HepG2 (cell line): ENCODE results near the gene ZCCHC8. TPM values are rescaled to one million over a fixed set of nuclear protein-coding genes. Genes with fewer than 3 reads are reported as not detected.

Source experiments
- CBX5 ChIP-seq: sonication (generic); formaldehyde crosslinking; IDR thresholded peaks from 2 replicates; pipeline ENCODE4 v1.4.0; 2020; ENCODE audit warnings: missing genetic modification reagents, borderline replicate concordance
- CEBPG ChIP-seq: IDR thresholded peaks from 2 replicates; pipeline ENCODE4 v1.6.1; 2016
- GATA4 ChIP-seq: sonication (generic); IDR thresholded peaks from 2 replicates; pipeline ENCODE4 v1.6.1; 2016; ENCODE audit warnings: antibody characterized with exemption, low read depth, borderline replicate concordance
- HMG20A ChIP-seq: IDR thresholded peaks from 2 replicates; pipeline ENCODE4 v1.6.1; 2016; ENCODE audit warnings: borderline replicate concordance
- HMG20B ChIP-seq: conservative IDR thresholded peaks from 2 replicates; pipeline ENCODE4 v1.6.1; 2016; ENCODE audit warnings: missing genetic modification reagents, missing compliant biosample characterization
- PHF5A ChIP-seq: IDR thresholded peaks from one replicate; pipeline ENCODE4 v1.6.1; 2018; ENCODE audit warnings: low read depth, missing genetic modification reagents; ENCODE audit not compliant: unreplicated experiment
- SNAI1 ChIP-seq: sonication (generic); formaldehyde crosslinking; IDR thresholded peaks from 2 replicates; pipeline ENCODE4 v1.5.0; 2020; ENCODE audit warnings: mild to moderate bottlenecking, missing genetic modification reagents, borderline replicate concordance
- SNAPC2 ChIP-seq: sonication (generic); formaldehyde crosslinking; IDR thresholded peaks from 2 replicates; pipeline ENCODE4 v1.8.1; 2022; ENCODE audit warnings: mild to moderate bottlenecking, missing genetic modification reagents
- SPEN ChIP-seq: sonication (generic); formaldehyde crosslinking; IDR thresholded peaks from 2 replicates; pipeline ENCODE4 v1.5.1; 2020; ENCODE audit warnings: low read depth, mild to moderate bottlenecking, missing genetic modification reagents
- SSRP1 ChIP-seq: IDR thresholded peaks from 2 replicates; pipeline ENCODE4 v1.6.1; 2016; ENCODE audit warnings: control low read depth
- TAF15 ChIP-seq: fragments of 200-400 bp; formaldehyde crosslinking; IDR thresholded peaks from one replicate; pipeline ENCODE4 v1.6.1; 2018; ENCODE audit warnings: mild to moderate bottlenecking, low read depth, low read length; ENCODE audit not compliant: poor library complexity, severe bottlenecking
- TBP ChIP-seq: sonication (generic); formaldehyde crosslinking; IDR thresholded peaks from 2 replicates; pipeline ENCODE4 v1.5.0; 2020; ENCODE audit warnings: missing genetic modification reagents
- TSC22D2 ChIP-seq: sonication (generic); formaldehyde crosslinking; IDR thresholded peaks from 2 replicates; pipeline ENCODE4 v1.5.1; 2020; ENCODE audit warnings: missing genetic modification reagents, mild to moderate bottlenecking, borderline replicate concordance
- ZFYVE20 ChIP-seq: sonication (generic); formaldehyde crosslinking; IDR thresholded peaks from 2 replicates; pipeline ENCODE4 v1.8.0; 2023; ENCODE audit warnings: low read depth, mild to moderate bottlenecking, moderate library complexity, missing genetic modification reagents, borderline replicate concordance
- ZNF317 ChIP-seq: sonication (generic); formaldehyde crosslinking; IDR thresholded peaks from 2 replicates; pipeline ENCODE4 v1.5.0; 2020; ENCODE audit warnings: mild to moderate bottlenecking, missing genetic modification reagents
- ZNF431 ChIP-seq: sonication (generic); formaldehyde crosslinking; IDR thresholded peaks from 2 replicates; pipeline ENCODE4 v1.9.0; 2022; ENCODE audit warnings: missing genetic modification reagents, low read depth, mild to moderate bottlenecking, borderline replicate concordance
- ZNF446 ChIP-seq: sonication (generic); formaldehyde crosslinking; IDR thresholded peaks from 2 replicates; pipeline ENCODE4 v1.5.0; 2020; ENCODE audit warnings: mild to moderate bottlenecking, missing genetic modification reagents
- ZNF563 ChIP-seq: sonication (generic); formaldehyde crosslinking; IDR thresholded peaks from 2 replicates; pipeline ENCODE4 v1.8.0; 2022; ENCODE audit warnings: mild to moderate bottlenecking, moderate library complexity, missing genetic modification reagents
- ZNF737 ChIP-seq: sonication (generic); formaldehyde crosslinking; IDR thresholded peaks from 2 replicates; pipeline ENCODE4 v1.5.0; 2020; ENCODE audit warnings: missing genetic modification reagents, mild to moderate bottlenecking, borderline replicate concordance
- ZNF790 ChIP-seq: sonication (generic); formaldehyde crosslinking; IDR thresholded peaks from 2 replicates; pipeline ENCODE4 v1.8.0; 2022; ENCODE audit warnings: missing genetic modification reagents, mild to moderate bottlenecking, borderline replicate concordance
- ZSCAN22 ChIP-seq: sonication (generic); formaldehyde crosslinking; IDR thresholded peaks from 2 replicates; pipeline ENCODE4 v1.4.0; 2020; ENCODE audit warnings: mild to moderate bottlenecking, missing genetic modification reagents
- ZSCAN30 ChIP-seq: sonication (generic); formaldehyde crosslinking; IDR thresholded peaks from 2 replicates; pipeline ENCODE4 v1.5.0; 2020; ENCODE audit warnings: mild to moderate bottlenecking, missing genetic modification reagents
- ZSCAN9 ChIP-seq: IDR thresholded peaks from 2 replicates; pipeline ENCODE4 v1.6.1; 2016; ENCODE audit warnings: borderline replicate concordance
- polyA plus RNA-seq, 8 experiments: library from polyadenylated mRNA; depleted of rRNA in 3 of 8; stranded (reverse) in 7 of 8; unstranded in 1 of 8; fragments of >200 nt; fragmentation: Illumina TruSeq in 4 of 8; extraction: Trizol in 4 of 8; gene quantifications; 2 replicates each; pipeline versions ENCODE4 v1.2.1 to v1.2.3, GENCODE V29; 2011 to 2016; ENCODE audit warnings: low read depth in 4 of 8, missing spikeins in 1 of 8, mixed read lengths in 1 of 8; ENCODE audit not compliant: insufficient read depth in 1 of 8
- total RNA-seq, 5 experiments: library from RNA; depleted of rRNA; stranded (reverse); fragments of >200 nt; fragmentation: Illumina TruSeq; extraction: Trizol; gene quantifications; 2 replicates each; pipeline ENCODE4 v1.2.3, GENCODE V29; 2016; ENCODE audit warnings: low read depth in 1 of 5
- TF ChIP-seq, protein P1 (sequence below): IDR thresholded peaks from 2 replicates; pipeline ENCODE4 v1.6.1; 2016; ENCODE audit warnings: mild to moderate bottlenecking
- TF ChIP-seq, protein P2 (sequence below): sonication (generic); formaldehyde crosslinking; IDR thresholded peaks from 2 replicates; pipeline ENCODE4 v1.8.1; 2022; ENCODE audit warnings: mild to moderate bottlenecking, missing genetic modification reagents
- TF ChIP-seq, protein P3 (sequence below): sonication (generic); formaldehyde crosslinking; IDR thresholded peaks from 2 replicates; pipeline ENCODE4 v1.4.0; 2020; ENCODE audit warnings: missing genetic modification reagents
- TF ChIP-seq, protein P4 (sequence below): sonication (generic); formaldehyde crosslinking; IDR thresholded peaks from 2 replicates; pipeline ENCODE4 v1.5.0; 2020; ENCODE audit warnings: missing genetic modification reagents, mild to moderate bottlenecking, borderline replicate concordance
- TF ChIP-seq, protein P5 (sequence below): sonication (generic); formaldehyde crosslinking; IDR thresholded peaks from 2 replicates; pipeline ENCODE4 v1.4.0; 2020; ENCODE audit warnings: missing genetic modification reagents

Gene ZCCHC8
- total and polyA plus RNA-seq, 2 of the 13 experiments (the other 11 are each of a cell fraction or from before 2014, with no cell fraction given): 18.6 to 20.9 TPM

DNA sequence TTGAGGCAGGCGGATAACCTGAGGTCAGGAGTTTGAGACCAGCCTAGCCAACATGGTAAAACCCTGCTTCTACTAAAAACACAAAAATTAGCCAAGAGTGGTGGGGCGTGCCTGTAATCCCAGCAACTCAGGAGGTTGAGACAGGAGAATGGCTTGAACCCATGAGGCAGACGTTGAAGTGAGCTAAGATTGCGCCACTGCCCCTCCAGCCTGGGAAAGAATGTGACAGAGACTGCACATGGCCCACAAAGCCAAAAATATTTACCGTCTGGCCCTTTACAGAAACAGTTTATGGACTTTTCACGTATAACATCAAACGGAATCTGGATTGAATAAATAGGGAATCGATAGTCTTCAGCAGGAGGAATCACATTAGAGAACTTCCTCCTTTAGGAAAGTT lies 22.5 kb upstream of the ZCCHC8 start (continued):
- TF ChIP-seq, protein P1, sequence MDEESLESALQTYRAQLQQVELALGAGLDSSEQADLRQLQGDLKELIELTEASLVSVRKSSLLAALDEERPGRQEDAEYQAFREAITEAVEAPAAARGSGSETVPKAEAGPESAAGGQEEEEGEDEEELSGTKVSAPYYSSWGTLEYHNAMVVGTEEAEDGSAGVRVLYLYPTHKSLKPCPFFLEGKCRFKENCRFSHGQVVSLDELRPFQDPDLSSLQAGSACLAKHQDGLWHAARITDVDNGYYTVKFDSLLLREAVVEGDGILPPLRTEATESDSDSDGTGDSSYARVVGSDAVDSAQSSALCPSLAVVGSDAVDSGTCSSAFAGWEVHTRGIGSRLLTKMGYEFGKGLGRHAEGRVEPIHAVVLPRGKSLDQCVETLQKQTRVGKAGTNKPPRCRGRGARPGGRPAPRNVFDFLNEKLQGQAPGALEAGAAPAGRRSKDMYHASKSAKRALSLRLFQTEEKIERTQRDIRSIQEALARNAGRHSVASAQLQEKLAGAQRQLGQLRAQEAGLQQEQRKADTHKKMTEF (CRISPR knock-in tag): 0 out of 2 replicates have a peak, but pooled peaks have one; percentile 19
- TF ChIP-seq CBX5 (CRISPR knock-in tag): no peak
- no peak for TF ChIP-seq SNAPC2 (CRISPR knock-in tag)
- no peak for TF ChIP-seq ZNF563 (CRISPR knock-in tag)
- TF ChIP-seq HMG20B (CRISPR knock-in tag): no peak
- TF ChIP-seq HMG20A (CRISPR knock-in tag): no peak
- TF ChIP-seq, protein P2, sequence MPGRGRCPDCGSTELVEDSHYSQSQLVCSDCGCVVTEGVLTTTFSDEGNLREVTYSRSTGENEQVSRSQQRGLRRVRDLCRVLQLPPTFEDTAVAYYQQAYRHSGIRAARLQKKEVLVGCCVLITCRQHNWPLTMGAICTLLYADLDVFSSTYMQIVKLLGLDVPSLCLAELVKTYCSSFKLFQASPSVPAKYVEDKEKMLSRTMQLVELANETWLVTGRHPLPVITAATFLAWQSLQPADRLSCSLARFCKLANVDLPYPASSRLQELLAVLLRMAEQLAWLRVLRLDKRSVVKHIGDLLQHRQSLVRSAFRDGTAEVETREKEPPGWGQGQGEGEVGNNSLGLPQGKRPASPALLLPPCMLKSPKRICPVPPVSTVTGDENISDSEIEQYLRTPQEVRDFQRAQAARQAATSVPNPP (CRISPR knock-in tag): no peak
- TF ChIP-seq TBP (CRISPR knock-in tag): no peak
- no peak for TF ChIP-seq ZSCAN30
- no peak for TF ChIP-seq PHF5A
- TF ChIP-seq SPEN: no peak
- TF ChIP-seq, protein P3, sequence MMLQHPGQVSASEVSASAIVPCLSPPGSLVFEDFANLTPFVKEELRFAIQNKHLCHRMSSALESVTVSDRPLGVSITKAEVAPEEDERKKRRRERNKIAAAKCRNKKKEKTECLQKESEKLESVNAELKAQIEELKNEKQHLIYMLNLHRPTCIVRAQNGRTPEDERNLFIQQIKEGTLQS: no peak
- TF ChIP-seq, protein P4, sequence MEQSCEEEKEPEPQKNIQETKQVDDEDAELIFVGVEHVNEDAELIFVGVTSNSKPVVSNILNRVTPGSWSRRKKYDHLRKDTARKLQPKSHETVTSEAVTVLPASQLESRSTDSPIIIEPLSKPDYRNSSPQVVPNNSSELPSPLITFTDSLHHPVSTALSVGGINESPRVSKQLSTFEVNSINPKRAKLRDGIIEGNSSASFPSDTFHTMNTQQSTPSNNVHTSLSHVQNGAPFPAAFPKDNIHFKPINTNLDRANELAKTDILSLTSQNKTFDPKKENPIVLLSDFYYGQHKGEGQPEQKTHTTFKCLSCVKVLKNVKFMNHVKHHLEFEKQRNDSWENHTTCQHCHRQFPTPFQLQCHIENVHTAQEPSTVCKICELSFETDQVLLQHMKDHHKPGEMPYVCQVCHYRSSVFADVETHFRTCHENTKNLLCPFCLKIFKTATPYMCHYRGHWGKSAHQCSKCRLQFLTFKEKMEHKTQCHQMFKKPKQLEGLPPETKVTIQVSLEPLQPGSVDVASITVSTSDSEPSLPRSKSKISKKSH (CRISPR knock-in tag): no peak
- TF ChIP-seq ZNF790 (CRISPR knock-in tag): no peak
- no peak for TF ChIP-seq GATA4
- no peak for TF ChIP-seq ZFYVE20 (CRISPR knock-in tag)
- no peak for TF ChIP-seq ZNF431 (CRISPR knock-in tag)
- no peak for TF ChIP-seq ZNF737 (CRISPR knock-in tag)
- TF ChIP-seq SNAI1 (CRISPR knock-in tag): no peak
- no peak for TF ChIP-seq TSC22D2 (CRISPR knock-in tag)
- TF ChIP-seq, protein P5, sequence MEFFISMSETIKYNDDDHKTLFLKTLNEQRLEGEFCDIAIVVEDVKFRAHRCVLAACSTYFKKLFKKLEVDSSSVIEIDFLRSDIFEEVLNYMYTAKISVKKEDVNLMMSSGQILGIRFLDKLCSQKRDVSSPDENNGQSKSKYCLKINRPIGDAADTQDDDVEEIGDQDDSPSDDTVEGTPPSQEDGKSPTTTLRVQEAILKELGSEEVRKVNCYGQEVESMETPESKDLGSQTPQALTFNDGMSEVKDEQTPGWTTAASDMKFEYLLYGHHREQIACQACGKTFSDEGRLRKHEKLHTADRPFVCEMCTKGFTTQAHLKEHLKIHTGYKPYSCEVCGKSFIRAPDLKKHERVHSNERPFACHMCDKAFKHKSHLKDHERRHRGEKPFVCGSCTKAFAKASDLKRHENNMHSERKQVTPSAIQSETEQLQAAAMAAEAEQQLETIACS (CRISPR knock-in tag): no peak
- 0 out of 2 replicates have a peak, but pooled peaks have one; percentile 27 for TF ChIP-seq SSRP1 (CRISPR knock-in tag)
- peak; percentile 88 for TF ChIP-seq CEBPG (CRISPR knock-in tag)
- TF ChIP-seq TAF15: no peak
- TF ChIP-seq ZNF317 (CRISPR knock-in tag): no peak
- no peak for TF ChIP-seq ZSCAN22 (CRISPR knock-in tag)
- no peak for TF ChIP-seq ZNF446 (CRISPR knock-in tag)
- no peak for TF ChIP-seq ZSCAN9
